K562 (cell line): ENCODE measurements around the gene NRCAM. TPM values are rescaled to one million over a fixed set of nuclear protein-coding genes. Genes with fewer than 3 reads are reported as not detected.

Experiments used
- ATAC-seq: fragments of 200-7000 bp; cut with Tn5 transposase; 3 replicates; pipeline ENCODE4 v1.9.1; 2020; ENCODE audit warnings: moderate library complexity
- BruUV-seq: library from RNA; stranded (reverse); fragments of 400-500 nt; replicated peaks from 2 replicates; lab custom pipeline; 2021; lab: Mats Ljungman, UMichigan
- CTCF ChIA-PET: fragments of 300-600 bp; formaldehyde crosslinking; extraction: SDS; loops from one replicate; lab custom pipeline; 2021; ENCODE audit warnings: low intra/inter-chr PET ratio; lab: Yijun Ruan, JAX
- POLR2A ChIA-PET: fragments of 300-600, 350-650 bp; sonication (Branson Sonifier 250); formaldehyde crosslinking; extraction: SDS; loops from one replicate; lab custom pipeline; 2021; ENCODE audit warnings: antibody characterized with exemption, inconsistent platforms; lab: Yijun Ruan, JAX
- DNase-seq, 4 experiments: peaks; one replicate each; pipeline versions ENCODE4 v3.0.0 to v3.0.0-alpha.2; 2011 to 2018; ENCODE audit warnings: low spot score in 3 of 4, mixed read lengths in 3 of 4; ENCODE audit errors: extremely low read depth in 1 of 4
- FAIRE-seq: peaks from 2 replicates; lab custom pipeline; 2011; peaks lifted over from hg19 to GRCh38; lab: Jason Lieb, UNC
- H2AFZ ChIP-seq: 2 replicates; pipeline ENCODE4 v1.6.0; 2011; ENCODE audit warnings: low read depth, low read length, control low read depth, inconsistent platforms
- H3K27ac ChIP-seq: fragments of 200-600 bp; 3 replicates; pipeline ENCODE4 v1.8.0; 2011; ENCODE audit warnings: low read depth, mild to moderate bottlenecking, control low read depth, inconsistent platforms, low read length, moderate library complexity, mixed read lengths; ENCODE audit errors: extremely low read depth
- H3K27me3 ChIP-seq, 2 experiments: fragments of 300-600 bp in 1 of 2; 2 replicates in 1 of 2; 3 replicates in 1 of 2; pipeline versions ENCODE4 v1.6.0 to v1.8.0; 2011; ENCODE audit warnings: inconsistent platforms in 2 of 2, low read length in 2 of 2, mild to moderate bottlenecking in 1 of 2, mixed read lengths in 1 of 2, moderate library complexity in 1 of 2; ENCODE audit not compliant: control insufficient read depth in 2 of 2, insufficient read depth in 2 of 2
- H3K36me3 ChIP-seq: fragments of 300-600 bp; 3 replicates; pipeline ENCODE4 v1.8.0; 2011; ENCODE audit warnings: mild to moderate bottlenecking, low read length, inconsistent platforms; ENCODE audit not compliant: control insufficient read depth, insufficient read depth
- H3K4me1 ChIP-seq, 2 experiments: fragments of 200-600 bp in 1 of 2; replicated peaks in 1 of 2; 2 replicates in 1 of 2; 3 replicates in 1 of 2; pipeline versions ENCODE4 v1.5.1 to v1.8.0; 2011; ENCODE audit warnings: inconsistent platforms in 2 of 2, low read length in 2 of 2, mild to moderate bottlenecking in 1 of 2, mixed read lengths in 1 of 2, moderate library complexity in 1 of 2; ENCODE audit not compliant: control insufficient read depth in 2 of 2, insufficient read depth in 2 of 2
- H3K4me2 ChIP-seq: 2 replicates; pipeline ENCODE4 v1.6.1; 2011; ENCODE audit warnings: low read length, control low read depth, inconsistent platforms, mixed read lengths; ENCODE audit not compliant: insufficient read depth
- H3K4me3 ChIP-seq: fragments of 200-600 bp; sonication (generic), shearing (Covaris generic); 2 replicates; pipeline ENCODE4 v1.5.1; 2016; ENCODE audit warnings: control low read depth, inconsistent platforms
- H3K79me2 ChIP-seq: fragments of 200-600 bp; 3 replicates; pipeline ENCODE4 v1.8.0; 2011; ENCODE audit warnings: low read length, inconsistent platforms; ENCODE audit not compliant: control insufficient read depth, insufficient read depth
- H3K9ac ChIP-seq, 2 experiments: 2 replicates each; pipeline versions ENCODE4 v1.6.0 to v1.6.1; 2011; ENCODE audit warnings: low read depth in 2 of 2, low read length in 2 of 2, control low read depth in 1 of 2, inconsistent platforms in 1 of 2, mild to moderate bottlenecking in 1 of 2, mixed read lengths in 1 of 2; ENCODE audit not compliant: insufficient read depth in 1 of 2
- H3K9me1 ChIP-seq: one replicate; pipeline ENCODE4 v1.6.0; 2011; ENCODE audit warnings: inconsistent platforms, mild to moderate bottlenecking, low read length, moderate library complexity; ENCODE audit not compliant: control insufficient read depth, insufficient read depth
- H3K9me3 ChIP-seq: replicated peaks from 2 replicates; pipeline ENCODE4 v1.5.1; 2011; ENCODE audit warnings: low read depth, low read length, inconsistent platforms; ENCODE audit not compliant: control insufficient read depth, insufficient read depth
- H4K20me1 ChIP-seq: replicated peaks from 2 replicates; pipeline ENCODE4 v1.6.1; 2011; ENCODE audit warnings: low read length, inconsistent platforms, mixed read lengths; ENCODE audit not compliant: control insufficient read depth, insufficient read depth
- CREB3 ChIP-seq: fragments of 450-650 bp; conservative IDR thresholded peaks from 2 replicates; pipeline ENCODE4 v1.6.1; 2016; ENCODE audit warnings: missing genetic modification characterization, low read depth, mild to moderate bottlenecking, missing compliant biosample characterization, moderate library complexity
- FOXJ3 ChIP-seq: sonication (generic); formaldehyde crosslinking; IDR thresholded peaks from 2 replicates; pipeline ENCODE4 v1.4.0; 2020; ENCODE audit warnings: mild to moderate bottlenecking, missing genetic modification reagents
- NBN ChIP-seq: fragments of 450-650 bp; IDR thresholded peaks from 2 replicates; pipeline ENCODE4 v1.6.1; 2016; ENCODE audit warnings: low read depth, mild to moderate bottlenecking
- NFIC ChIP-seq: fragments of 450-650 bp; IDR thresholded peaks from 2 replicates; pipeline ENCODE4 v1.6.1; 2017; ENCODE audit warnings: mild to moderate bottlenecking, inconsistent platforms
- PYGO2 ChIP-seq: fragments of 450-650 bp; IDR thresholded peaks from 2 replicates; pipeline ENCODE4 v1.6.1; 2016; ENCODE audit warnings: mild to moderate bottlenecking, missing genetic modification characterization, moderate library complexity, missing compliant biosample characterization
- SUPT5H ChIP-seq: fragments of 450-650 bp; IDR thresholded peaks from 2 replicates; pipeline ENCODE4 v1.6.1; 2016
- WGBS: fragments of 100-300 bp; shearing (Covaris generic); methylation state at CpG from one replicate; pipeline ENCODE4 v1.1.6; 2016; ENCODE audit warnings: low coverage, mixed read lengths; ENCODE audit not compliant: insufficient coverage; ENCODE audit errors: missing lambda C conversion rate; 5-methylcytosine and 5-hydroxymethylcytosine counted together
- in situ Hi-C: fragments of 300-500 bp; cut with MboI; formaldehyde crosslinking; loops from 4 replicates; pipeline ENCODE4 v1.15.0; 2018; ENCODE audit warnings: inconsistent platforms, mixed read lengths
- intact Hi-C: fragments of 100-400 bp; cut with micrococcal nuclease; formaldehyde crosslinking; loops from 2 replicates; pipeline ENCODE4 v1.14.2; 2022
- polyA plus RNA-seq, 8 experiments: library from polyadenylated mRNA; depleted of rRNA in 4 of 8; stranded (reverse) in 5 of 8; unstranded in 3 of 8; fragments of >200 nt; fragmentation: Nextera tagmentation in 2 of 8; fragmentation: Illumina TruSeq in 1 of 8; extraction: Ambion mirVana in 2 of 8; extraction: Trizol in 1 of 8; gene quantifications; 2 replicates each; pipeline versions ENCODE4 v1.2.1 to v1.2.3, GENCODE V29; 2011 to 2014; ENCODE audit warnings: inconsistent platforms in 1 of 8, missing spikeins in 1 of 8
- total RNA-seq, 7 experiments: library from RNA; depleted of rRNA in 6 of 7; stranded (reverse); fragments of >200 nt in 6 of 7; fragmentation: Illumina TruSeq in 2 of 7; extraction: Trizol in 2 of 7; gene quantifications; 2 replicates each; pipeline versions ENCODE4 v1.2.1 to v1.2.3, GENCODE V29; 2011 to 2021; ENCODE audit warnings: low replicate concordance in 1 of 7

Gene NRCAM
- total and polyA plus RNA-seq, 9 of the 15 experiments (the other 6 are each of a cell fraction or from before 2014, with no cell fraction given) = 0.03 to 0.54 (median 0.12) TPM; not detected in 1

GRCh38 chr7:108418946-108419345 is 37.3 kb downstream of the NRCAM start (continued):
- TF ChIP-seq CREB3 (tag) (no peak), NBN (0 out of 2 replicates have a peak, but pooled peaks have one; percentile 19), SUPT5H (no peak), NFIC (peak; percentile 61)
- TF ChIP-seq, all 486 proteins: peak for 41

GRCh38 chr7:108417926-108418325 is 38.3 kb downstream of the NRCAM start:
- no peaks in the 10 kb centered on the region for H4K20me1 ChIP-seq
- DNase-seq (no peak), ATAC-seq (no peak), FAIRE-seq (no peak)
- no peak overlapping the region for H3K4me3 ChIP-seq
- no peak overlapping the region for H3K27ac ChIP-seq
- no peaks in the 10 kb centered on the region for H3K9me3 ChIP-seq
- ChIA-PET POLR2A (no interaction called here), CTCF (no interaction called here)
- intact Hi-C loops = no loop called here
- H3K36me3 ChIP-seq = no peaks in the 10 kb centered on the region
- no peak overlapping the region for H3K9ac ChIP-seq
- no peak overlapping the region for H3K4me2 ChIP-seq
- TF ChIP-seq PYGO2 (tag) (no peak), FOXJ3 (CRISPR knock-in tag) (0 out of 2 replicates have a peak, but pooled peaks have one; percentile 31)
- 0% methylated on average over 2 of the region's 2 CpGs for WGBS
- H3K9me1 ChIP-seq = no peaks in the 10 kb centered on the region
- peaks cover 11 to 17% of the 10 kb centered on the region in 2 experiments for H3K27me3 ChIP-seq
- in situ Hi-C loops = no loop called here
- no peaks in the 10 kb centered on the region for H3K79me2 ChIP-seq
- peaks cover 0 to 7% of the 10 kb centered on the region in 2 experiments; a peak in 2 of 5 replicates for H3K4me1 ChIP-seq
- no TSS peak for BruUV-seq
- no peak overlapping the region for H2AFZ ChIP-seq
